OCI-LY1 (cell line): ENCODE results near the gene PEX5L.

ENCODE experiments used
- CTCF ChIP-seq: fragments of 200-600 bp; sonication (generic), shearing (Covaris generic); IDR thresholded peaks from 2 replicates; pipeline ENCODE4 v1.5.1; 2017; ENCODE audit warnings: mild to moderate bottlenecking, antibody characterized with exemption, low read length, moderate library complexity, mixed read lengths
- EZH2 ChIP-seq: fragments of 200-600 bp; sonication (generic), shearing (Covaris generic); IDR thresholded peaks from 2 replicates; pipeline ENCODE4 v1.8.0; 2017; ENCODE audit warnings: borderline replicate concordance, mixed run types, mild to moderate bottlenecking, antibody characterized with exemption, low read length, moderate library complexity, mixed read lengths

GRCh38 chr3:180059356-180059755, 22.6 kb upstream of the PEX5L start:
- TF ChIP-seq CTCF (no peak), EZH2 (no peak)
